ENCODE data around the gene HTT-AS. TPM values are rescaled to one million over a fixed set of nuclear protein-coding genes. Genes with fewer than 3 reads are reported as not detected.

HTT-AS gene
- polyA plus RNA-seq (2012; ENCODE audit: missing spikeins): not detected

DNA sequence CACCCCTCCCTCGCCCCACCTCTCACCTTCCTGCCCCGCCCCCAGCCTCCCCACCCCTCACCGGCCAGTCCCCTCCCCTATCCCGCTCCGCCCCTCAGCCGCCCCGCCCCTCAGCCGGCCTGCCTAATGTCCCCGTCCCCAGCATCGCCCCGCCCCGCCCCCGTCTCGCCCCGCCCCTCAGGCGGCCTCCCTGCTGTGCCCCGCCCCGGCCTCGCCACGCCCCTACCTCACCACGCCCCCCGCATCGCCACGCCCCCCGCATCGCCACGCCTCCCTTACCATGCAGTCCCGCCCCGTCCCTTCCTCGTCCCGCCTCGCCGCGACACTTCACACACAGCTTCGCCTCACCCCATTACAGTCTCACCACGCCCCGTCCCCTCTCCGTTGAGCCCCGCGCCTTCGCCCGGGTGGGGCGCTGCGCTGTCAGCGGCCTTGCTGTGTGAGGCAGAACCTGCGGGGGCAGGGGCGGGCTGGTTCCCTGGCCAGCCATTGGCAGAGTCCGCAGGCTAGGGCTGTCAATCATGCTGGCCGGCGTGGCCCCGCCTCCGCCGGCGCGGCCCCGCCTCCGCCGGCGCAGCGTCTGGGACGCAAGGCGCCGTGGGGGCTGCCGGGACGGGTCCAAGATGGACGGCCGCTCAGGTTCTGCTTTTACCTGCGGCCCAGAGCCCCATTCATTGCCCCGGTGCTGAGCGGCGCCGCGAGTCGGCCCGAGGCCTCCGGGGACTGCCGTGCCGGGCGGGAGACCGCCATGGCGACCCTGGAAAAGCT lies at the start of gene HTT-AS, which contains the start of gene HTT:
Gene HTT-AS (minus strand): TSS at position 461 of the 768 bp plus-strand sequence.
Gene HTT (plus strand): TSS at position 604 of the 768 bp plus-strand sequence. CDS start 145 bp downstream, at position 749.
- DNase-seq (ENCODE audit: insufficient read length) (peak; percentile 82), FAIRE-seq (peak; percentile 98)
- TF ChIP-seq TAF1 (IDR thresholded peaks at IDR 0.05; ENCODE audit: borderline replicate concordance, low read depth, low read length) (peak; percentile 93), POLR2A (IDR thresholded peaks at IDR 0.05; ENCODE audit: low read depth, low read length) (peak; percentile 54; the same call in 1 of the 2 replicates), POLR2AphosphoS5 (IDR thresholded peaks at IDR 0.05; ENCODE audit: low read depth, low read length) (peak; percentile 44; the same call in 1 of the 2 replicates)

- no peak for FAIRE-seq
- no peak for DNase-seq (ENCODE audit: insufficient read length)
- no peak for TF ChIP-seq POLR2AphosphoS5 (IDR thresholded peaks at IDR 0.05; ENCODE audit: low read depth, low read length)
- TF ChIP-seq POLR2A (IDR thresholded peaks at IDR 0.05; ENCODE audit: low read depth, low read length): no peak
- no peak for TF ChIP-seq TAF1 (IDR thresholded peaks at IDR 0.05; ENCODE audit: borderline replicate concordance, low read depth, low read length)
Measured at GRCh38 chr4:3123181-3123671, 48.9 kb upstream of the HTT-AS start.

GRCh38 chr4:3122081-3122563 lies 47.8 kb upstream of the HTT-AS start:
- no peak for DNase-seq (ENCODE audit: insufficient read length)
- TF ChIP-seq POLR2A (IDR thresholded peaks at IDR 0.05; ENCODE audit: low read depth, low read length) (no peak), TAF1 (IDR thresholded peaks at IDR 0.05; ENCODE audit: borderline replicate concordance, low read depth, low read length) (no peak), POLR2AphosphoS5 (IDR thresholded peaks at IDR 0.05; ENCODE audit: low read depth, low read length) (no peak)
- no peak for FAIRE-seq

DNA sequence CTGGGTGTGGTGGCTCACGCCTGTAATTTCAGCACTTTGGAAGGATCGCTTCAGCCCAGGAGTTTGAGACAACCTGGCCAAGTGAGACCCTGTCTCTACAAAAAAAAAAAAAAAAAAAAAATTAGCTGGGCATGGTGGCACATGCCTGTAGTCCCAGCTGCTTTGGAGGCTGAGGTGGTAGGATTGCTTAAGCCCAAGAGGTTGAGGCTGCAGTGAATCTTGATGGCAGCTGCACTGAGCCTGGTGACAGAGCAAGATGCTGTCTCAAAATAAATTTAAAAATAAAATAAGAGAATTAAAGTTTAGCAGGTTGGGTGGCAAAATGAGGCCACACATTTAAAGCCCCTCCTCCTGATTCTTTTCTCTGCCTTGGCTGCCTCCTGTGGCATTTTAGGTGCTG lies 47.3 kb upstream of the HTT-AS start:
- DNase-seq (ENCODE audit: insufficient read length) (no peak), FAIRE-seq (no peak)
- no peak for TF ChIP-seq TAF1 (IDR thresholded peaks at IDR 0.05; ENCODE audit: borderline replicate concordance, low read depth, low read length)
- no peak for TF ChIP-seq POLR2AphosphoS5 (IDR thresholded peaks at IDR 0.05; ENCODE audit: low read depth, low read length)
- no peak for TF ChIP-seq POLR2A (IDR thresholded peaks at IDR 0.05; ENCODE audit: low read depth, low read length)

DNA sequence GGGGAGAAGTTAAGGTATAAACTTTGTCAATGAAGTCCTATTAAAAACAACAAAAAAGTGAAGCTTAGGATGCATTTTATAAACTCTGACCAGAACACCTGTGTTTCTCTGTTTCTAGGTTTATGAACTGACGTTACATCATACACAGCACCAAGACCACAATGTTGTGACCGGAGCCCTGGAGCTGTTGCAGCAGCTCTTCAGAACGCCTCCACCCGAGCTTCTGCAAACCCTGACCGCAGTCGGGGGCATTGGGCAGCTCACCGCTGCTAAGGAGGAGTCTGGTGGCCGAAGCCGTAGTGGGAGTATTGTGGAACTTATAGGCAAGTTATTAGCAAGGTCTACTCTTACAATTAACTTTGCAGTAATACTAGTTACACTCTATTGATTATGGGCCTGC lies 46.8 kb upstream of the HTT-AS start:
- FAIRE-seq (no peak), DNase-seq (ENCODE audit: insufficient read length) (no peak)
- TF ChIP-seq POLR2A (IDR thresholded peaks at IDR 0.05; ENCODE audit: low read depth, low read length) (no peak), POLR2AphosphoS5 (IDR thresholded peaks at IDR 0.05; ENCODE audit: low read depth, low read length) (no peak), TAF1 (IDR thresholded peaks at IDR 0.05; ENCODE audit: borderline replicate concordance, low read depth, low read length) (no peak)

- FAIRE-seq (no peak), DNase-seq (ENCODE audit: insufficient read length) (no peak)
- no peak for TF ChIP-seq POLR2A (IDR thresholded peaks at IDR 0.05; ENCODE audit: low read depth, low read length)
Measured at GRCh38 chr4:3119464-3119863, 45.1 kb upstream of the HTT-AS start.

DNA sequence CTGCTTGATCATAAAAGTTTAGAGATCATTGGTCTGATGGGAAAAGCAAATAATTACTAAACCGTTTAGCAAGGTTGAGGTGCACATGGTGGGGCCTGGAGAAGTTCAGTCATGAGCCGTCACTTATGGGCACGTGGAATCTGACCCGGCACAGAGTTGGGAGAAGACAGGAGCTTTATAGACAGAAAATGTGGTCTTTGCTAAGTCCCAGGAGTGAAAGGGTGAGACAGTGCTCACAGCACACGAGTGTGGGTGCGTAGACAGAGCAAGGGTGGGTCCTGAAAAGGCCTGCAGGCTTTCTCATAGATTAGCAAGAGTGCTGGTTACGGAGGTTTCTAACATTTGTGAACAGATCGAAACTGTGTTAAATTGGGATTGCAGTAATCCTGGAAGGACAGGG lies 44.0 kb upstream of the HTT-AS start:
- FAIRE-seq (no peak), DNase-seq (ENCODE audit: insufficient read length) (no peak)
- TF ChIP-seq POLR2AphosphoS5 (IDR thresholded peaks at IDR 0.05; ENCODE audit: low read depth, low read length) (no peak), POLR2A (IDR thresholded peaks at IDR 0.05; ENCODE audit: low read depth, low read length) (no peak), TAF1 (IDR thresholded peaks at IDR 0.05; ENCODE audit: borderline replicate concordance, low read depth, low read length) (no peak)

DNA sequence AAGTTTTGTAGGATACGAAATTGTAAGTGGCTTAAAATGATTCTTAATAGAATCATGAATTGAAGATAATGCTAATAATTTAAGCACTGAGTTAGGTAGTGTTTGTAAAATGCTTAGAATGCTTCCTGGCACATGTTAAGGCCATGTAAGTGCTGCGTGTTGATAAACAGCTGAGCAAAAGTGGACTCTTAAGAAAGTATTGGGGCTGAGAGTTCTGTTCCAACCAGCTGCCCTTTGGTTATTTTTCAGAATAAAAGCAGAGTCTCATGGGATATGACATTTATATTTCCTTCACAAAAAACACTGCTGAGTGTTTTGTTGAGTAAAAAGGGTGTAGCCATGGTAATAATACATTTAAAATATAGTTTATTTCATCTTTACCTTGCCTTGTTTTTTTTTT lies 42.6 kb upstream of the HTT-AS start:
- DNase-seq (ENCODE audit: insufficient read length): no peak
- no peak for TF ChIP-seq TAF1 (IDR thresholded peaks at IDR 0.05; ENCODE audit: borderline replicate concordance, low read depth, low read length)
- TF ChIP-seq POLR2AphosphoS5 (IDR thresholded peaks at IDR 0.05; ENCODE audit: low read depth, low read length): no peak
- FAIRE-seq: no peak

DNA sequence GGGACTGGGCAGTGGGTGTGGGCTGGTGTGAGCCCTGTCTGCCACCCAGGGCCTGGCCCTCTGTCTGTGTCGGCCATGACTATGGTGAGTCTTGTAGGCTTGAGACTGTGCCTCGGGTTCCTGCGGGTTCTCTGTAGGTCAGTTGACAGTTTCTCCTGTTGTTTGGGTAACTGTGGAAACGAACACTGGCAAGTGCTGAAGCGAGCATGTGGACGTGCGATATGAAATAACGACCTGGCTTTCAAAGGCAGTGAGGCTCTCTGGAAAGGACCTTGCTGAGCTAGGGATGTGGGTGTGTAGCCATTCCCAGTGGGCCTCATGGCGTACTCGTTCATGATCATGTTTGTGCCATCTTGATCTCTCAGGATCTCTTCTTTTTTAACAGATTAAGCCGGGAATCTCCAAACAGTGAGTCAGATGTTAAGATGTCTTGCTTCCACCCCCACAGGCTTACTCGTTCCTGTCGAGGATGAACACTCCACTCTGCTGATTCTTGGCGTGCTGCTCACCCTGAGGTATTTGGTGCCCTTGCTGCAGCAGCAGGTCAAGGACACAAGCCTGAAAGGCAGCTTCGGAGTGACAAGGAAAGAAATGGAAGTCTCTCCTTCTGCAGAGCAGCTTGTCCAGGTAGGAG lies 41.4 kb upstream of the HTT-AS start:
- FAIRE-seq: no peak

DNA sequence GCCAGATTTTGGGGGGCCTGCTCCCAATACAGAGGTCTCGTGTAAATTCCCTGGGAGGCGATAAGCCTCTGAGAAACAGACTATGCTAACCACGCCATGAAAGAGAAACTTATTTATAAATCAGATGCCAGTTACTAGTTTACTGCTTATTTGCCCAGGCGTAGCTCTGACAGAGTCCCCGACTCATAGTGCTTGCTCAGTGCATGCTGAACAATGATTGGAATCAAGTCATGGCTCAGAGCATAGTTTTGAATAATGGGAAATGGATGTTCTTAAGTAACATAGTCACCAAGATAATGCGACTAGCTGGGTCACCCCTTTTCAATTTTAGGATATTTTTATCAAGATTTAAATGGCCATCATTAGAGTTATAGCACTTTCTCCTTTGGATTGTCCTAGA lies 40.0 kb upstream of the HTT-AS start:
- FAIRE-seq (no peak), DNase-seq (ENCODE audit: insufficient read length) (no peak)
- no peak for TF ChIP-seq POLR2A (IDR thresholded peaks at IDR 0.05; ENCODE audit: low read depth, low read length)
- TF ChIP-seq POLR2AphosphoS5 (IDR thresholded peaks at IDR 0.05; ENCODE audit: low read depth, low read length): no peak

More for the DNA sequence above, 41.4 kb upstream of the HTT-AS start:
- no peak for DNase-seq (ENCODE audit: insufficient read length)
- TF ChIP-seq POLR2AphosphoS5 (IDR thresholded peaks at IDR 0.05; ENCODE audit: low read depth, low read length) (no peak), TAF1 (IDR thresholded peaks at IDR 0.05; ENCODE audit: borderline replicate concordance, low read depth, low read length) (no peak), POLR2A (IDR thresholded peaks at IDR 0.05; ENCODE audit: low read depth, low read length) (no peak)

DNA sequence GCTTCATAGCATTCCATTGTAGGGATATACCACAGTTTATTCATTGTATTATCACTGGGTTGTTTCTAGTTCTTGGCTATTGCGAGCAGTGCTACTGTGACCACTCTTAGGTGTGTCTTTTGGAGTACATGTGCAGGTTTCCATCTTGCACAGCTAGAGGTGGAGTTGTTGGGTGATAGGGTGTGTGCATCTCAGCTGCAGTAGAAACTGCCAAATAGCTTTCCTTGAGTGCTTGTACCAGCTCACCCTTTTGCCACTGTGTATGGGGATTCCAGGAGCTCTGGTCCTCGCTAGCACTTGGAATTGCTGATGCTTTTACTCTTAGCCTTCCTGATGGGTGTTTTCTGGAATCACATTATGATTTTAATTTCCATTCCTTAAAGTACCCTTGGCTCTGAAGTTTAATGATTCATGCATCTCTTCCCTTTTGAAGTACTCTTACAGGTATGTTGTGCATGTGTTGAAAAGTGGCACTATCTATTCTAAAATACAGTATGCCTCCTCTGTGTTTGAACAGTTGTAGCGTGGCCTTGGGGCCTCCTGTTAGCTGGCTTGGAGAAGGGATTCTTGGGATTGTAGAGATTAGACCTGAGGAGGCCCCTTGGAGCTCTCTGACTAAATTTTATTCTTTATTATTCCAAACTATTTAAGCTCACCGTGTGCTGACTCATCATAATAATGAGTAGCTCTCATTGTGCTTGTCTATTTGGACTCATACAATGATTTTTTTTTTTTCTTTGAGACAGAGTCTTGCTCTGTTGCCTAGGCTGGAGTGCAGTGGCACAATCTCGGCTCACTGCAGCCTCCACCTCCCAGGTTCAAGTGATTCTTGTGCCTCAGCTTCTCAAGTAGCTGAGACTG lies 38.5 kb upstream of the HTT-AS start:
- FAIRE-seq: no peak
- TF ChIP-seq POLR2AphosphoS5 (IDR thresholded peaks at IDR 0.05; ENCODE audit: low read depth, low read length): no peak
- TF ChIP-seq TAF1 (IDR thresholded peaks at IDR 0.05; ENCODE audit: borderline replicate concordance, low read depth, low read length): no peak
- no peak for TF ChIP-seq POLR2A (IDR thresholded peaks at IDR 0.05; ENCODE audit: low read depth, low read length)
- no peak for DNase-seq (ENCODE audit: insufficient read length)
